Activated naive CD4-positive, alpha-beta T cell treated with anti-CD3 and anti-CD28 coated beads for 36 hours (primary cell): ENCODE data around the gene ASXL2. TPM values are rescaled to one million over a fixed set of nuclear protein-coding genes. Genes with fewer than 3 reads are reported as not detected.
"Not testable (repeated sequence)": the region's sequence is repeated elsewhere in the genome, so short reads cannot be mapped to it uniquely, and the experiment has no call there.

Source experiments
- CTCF ChIA-PET: fragments of 350-600 bp; sonication (Branson Sonifier 250); formaldehyde crosslinking; loops from one replicate; lab custom pipeline; 2021; ENCODE audit warnings: antibody characterized with exemption; lab: Charles Lee
- DNase-seq: peaks from one replicate; pipeline ENCODE4 v3.0.0-alpha.2; 2020
- H3K27ac Mint-ChIP-seq: one replicate; pipeline ENCODE4 v1.8.0; 2021; ENCODE audit warnings: mild to moderate bottlenecking, mixed read lengths
- H3K27me3 Mint-ChIP-seq: one replicate; pipeline ENCODE4 v1.8.0; 2021; ENCODE audit warnings: low read depth, mixed read lengths
- H3K36me3 Mint-ChIP-seq: one replicate; pipeline ENCODE4 v1.8.0; 2021; ENCODE audit warnings: low read depth, mixed read lengths
- H3K4me1 Mint-ChIP-seq: one replicate; pipeline ENCODE4 v1.8.0; 2021; ENCODE audit warnings: low read depth, mixed read lengths
- H3K4me3 Mint-ChIP-seq: one replicate; pipeline ENCODE4 v1.8.0; 2021; ENCODE audit warnings: mild to moderate bottlenecking, moderate library complexity, mixed read lengths
- H3K9me3 Mint-ChIP-seq: one replicate; pipeline ENCODE4 v1.8.0; 2021; ENCODE audit warnings: mixed read lengths
- intact Hi-C: fragments of 100-400 bp; cut with micrococcal nuclease; formaldehyde crosslinking; loops from one replicate; pipeline ENCODE4 v1.15.1; 2023
- total RNA-seq, 2 experiments: library from RNA; stranded (reverse); gene quantifications; one replicate each; pipeline ENCODE4 v1.2.3, GENCODE V29; 2021

Gene ASXL2
- total RNA-seq, 2 experiments from 2014 or later: 25.2 to 29.1 TPM

GRCh38 chr2:25909574-25909973 lies 31.3 kb upstream of the ASXL2 start:
- H3K4me1 Mint-ChIP-seq, H3K9me3 Mint-ChIP-seq, H3K36me3 Mint-ChIP-seq, DNase-seq, H3K27ac Mint-ChIP-seq, intact Hi-C loops, H3K4me3 Mint-ChIP-seq, H3K27me3 Mint-ChIP-seq: not testable (repeated sequence)
- CTCF ChIA-PET: interaction anchor here (1.0 kb wide), 1 partner anchor 57 kb away, joined by 3 read pairs; no protein-coding TSS in a partner anchor

GRCh38 chr2:25905126-25905525 lies 26.8 kb upstream of the ASXL2 start:
- Mint-ChIP-seq H3K4me3 (no peak overlapping the region), H3K9me3 (no peaks in the 10 kb centered on the region), H3K27me3 (no peaks in the 10 kb centered on the region), H3K4me1 (no peaks in the 10 kb centered on the region), H3K27ac (no peak overlapping the region), H3K36me3 (no peaks in the 10 kb centered on the region)
- CTCF ChIA-PET: no interaction called here
- DNase-seq: no peak
- intact Hi-C loops: no loop called here

DNA sequence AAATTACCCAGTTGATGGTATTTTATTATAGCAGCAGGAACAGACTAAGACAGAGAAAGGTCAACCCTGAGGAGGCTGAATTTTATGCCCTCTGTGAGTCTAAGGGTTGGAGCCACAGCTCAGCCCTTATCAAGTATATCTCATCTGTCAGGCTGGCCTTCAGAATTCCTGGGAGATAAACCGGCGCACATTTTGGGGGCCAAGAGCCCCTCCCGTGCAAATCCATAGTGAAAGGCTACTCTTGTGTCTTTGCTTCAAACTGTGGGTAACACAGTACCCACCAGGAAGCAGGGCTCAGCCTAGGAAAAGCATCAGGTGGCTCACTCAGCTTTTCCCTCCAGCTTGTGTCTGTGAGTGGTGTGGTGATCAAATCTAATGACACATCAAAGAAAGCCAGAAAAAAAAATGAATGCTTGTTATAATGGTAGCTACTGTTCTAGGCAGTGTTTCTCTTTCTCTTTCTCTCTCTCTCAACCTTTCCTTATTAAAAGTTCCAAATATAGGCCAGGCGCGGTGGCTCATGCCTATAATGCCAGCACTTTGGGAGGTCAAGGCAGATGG lies 25.0 kb upstream of the ASXL2 start:
- intact Hi-C loops: no loop called here
- Mint-ChIP-seq H3K27ac (no peak overlapping the region), H3K9me3 (no peaks in the 10 kb centered on the region), H3K4me1 (no peaks in the 10 kb centered on the region), H3K36me3 (no peaks in the 10 kb centered on the region), H3K27me3 (no peaks in the 10 kb centered on the region), H3K4me3 (no peak overlapping the region)
- no peak for DNase-seq
- CTCF ChIA-PET: interaction anchor here (0.6 kb wide), 1 partner anchor 13 kb away, joined by 3 read pairs; no protein-coding TSS in a partner anchor

DNA sequence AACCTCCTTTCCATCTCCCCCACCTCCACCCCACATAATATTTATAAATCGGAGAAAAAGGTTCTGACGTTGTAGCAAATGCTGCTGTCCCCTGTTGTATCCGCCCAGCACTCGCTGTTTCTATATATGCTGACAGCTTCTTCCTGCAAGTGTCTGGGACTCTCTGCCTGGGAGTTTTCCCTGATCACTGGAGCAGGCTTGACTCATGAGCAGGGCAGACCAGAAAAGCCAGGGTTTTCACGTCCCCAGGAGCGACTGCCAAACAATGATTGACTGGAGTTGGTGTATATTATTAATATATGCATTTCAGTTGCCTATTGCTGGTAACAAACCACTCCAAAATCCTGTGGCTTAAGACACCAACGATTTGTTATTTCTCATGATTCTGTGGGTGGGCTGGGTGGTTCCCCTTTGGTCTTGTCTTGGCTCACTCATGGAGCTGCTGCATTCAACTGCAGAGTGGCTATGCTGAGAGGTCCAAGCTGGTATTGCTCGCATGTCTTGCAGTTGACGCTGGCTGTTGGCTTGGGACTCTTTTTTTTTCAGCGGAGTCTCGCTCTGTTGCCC lies 21.2 kb upstream of the ASXL2 start:
- no peak overlapping the region for H3K27ac Mint-ChIP-seq
- DNase-seq: no peak
- no peaks in the 10 kb centered on the region for H3K9me3 Mint-ChIP-seq
- H3K27me3 Mint-ChIP-seq: no peaks in the 10 kb centered on the region
- H3K4me1 Mint-ChIP-seq: no peaks in the 10 kb centered on the region
- CTCF ChIA-PET: no interaction called here
- intact Hi-C loops: no loop called here
- no peaks in the 10 kb centered on the region for H3K36me3 Mint-ChIP-seq
- no peak overlapping the region for H3K4me3 Mint-ChIP-seq

DNA sequence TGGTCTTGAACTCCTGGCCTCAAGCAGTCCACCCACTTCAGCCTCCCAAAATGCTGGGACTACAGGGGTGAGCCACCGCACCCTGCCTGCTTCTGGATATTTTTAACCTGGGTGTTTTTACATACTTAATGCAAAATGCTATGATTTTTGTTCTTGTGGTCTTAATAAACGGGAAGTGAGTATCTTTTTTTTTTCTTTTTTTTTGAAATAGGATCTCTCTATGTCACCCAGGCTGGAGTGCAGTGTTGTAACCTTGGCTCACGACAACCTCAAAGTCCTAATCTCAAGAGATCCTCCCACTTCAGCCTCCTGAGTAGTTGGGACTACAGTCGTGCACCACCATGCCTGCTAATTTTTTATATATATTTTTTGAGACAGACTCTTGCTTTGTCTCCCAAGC lies 19.2 kb upstream of the ASXL2 start:
- intact Hi-C loops: no loop called here
- DNase-seq: no peak
- Mint-ChIP-seq H3K36me3 (no peaks in the 10 kb centered on the region), H3K9me3 (no peaks in the 10 kb centered on the region), H3K4me1 (no peaks in the 10 kb centered on the region), H3K27ac (no peak overlapping the region), H3K27me3 (no peaks in the 10 kb centered on the region), H3K4me3 (no peak overlapping the region)
- CTCF ChIA-PET: no interaction called here

GRCh38 chr2:25896308-25896707 lies 18.0 kb upstream of the ASXL2 start:
- H3K4me1 Mint-ChIP-seq, H3K27ac Mint-ChIP-seq, intact Hi-C loops, H3K4me3 Mint-ChIP-seq, H3K9me3 Mint-ChIP-seq, H3K27me3 Mint-ChIP-seq, DNase-seq, H3K36me3 Mint-ChIP-seq: not testable (repeated sequence)
- CTCF ChIA-PET: interaction anchor here (0.6 to 0.7 kb wide), 2 partner anchors 11 to 182 kb away, joined by 3 to 4 read pairs; no protein-coding TSS in a partner anchor

DNA sequence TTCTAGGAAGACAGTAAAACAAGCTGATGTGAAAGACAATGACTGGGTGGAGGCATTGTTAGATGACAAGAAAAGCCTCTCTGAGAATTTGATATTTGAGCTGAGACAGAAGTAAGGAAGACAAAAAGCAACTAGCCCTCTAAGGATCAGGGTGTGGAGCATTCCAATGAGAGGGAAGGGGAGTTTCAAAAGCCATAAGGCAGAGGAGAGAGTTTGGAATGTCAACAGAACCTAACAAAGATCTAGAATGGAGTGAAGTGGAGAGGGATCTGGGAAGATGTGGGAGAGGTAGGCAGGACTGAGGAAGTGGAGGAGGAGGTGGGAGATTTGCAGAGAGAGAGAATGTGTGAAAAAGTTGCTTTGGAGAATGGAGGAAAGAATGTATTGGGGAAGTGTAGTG lies 17.3 kb upstream of the ASXL2 start:
- H3K9me3 Mint-ChIP-seq: no peaks in the 10 kb centered on the region
- no peaks in the 10 kb centered on the region for H3K4me1 Mint-ChIP-seq
- H3K27ac Mint-ChIP-seq: no peak overlapping the region
- H3K36me3 Mint-ChIP-seq: no peaks in the 10 kb centered on the region
- intact Hi-C loops: no loop called here
- no peak overlapping the region for H3K4me3 Mint-ChIP-seq
- no peak for DNase-seq
- CTCF ChIA-PET: interaction anchor here (0.6 to 1.2 kb wide), 3 partner anchors 11 to 182 kb away, joined by 3 to 4 read pairs (median 3); no protein-coding TSS in a partner anchor
- no peaks in the 10 kb centered on the region for H3K27me3 Mint-ChIP-seq

DNA sequence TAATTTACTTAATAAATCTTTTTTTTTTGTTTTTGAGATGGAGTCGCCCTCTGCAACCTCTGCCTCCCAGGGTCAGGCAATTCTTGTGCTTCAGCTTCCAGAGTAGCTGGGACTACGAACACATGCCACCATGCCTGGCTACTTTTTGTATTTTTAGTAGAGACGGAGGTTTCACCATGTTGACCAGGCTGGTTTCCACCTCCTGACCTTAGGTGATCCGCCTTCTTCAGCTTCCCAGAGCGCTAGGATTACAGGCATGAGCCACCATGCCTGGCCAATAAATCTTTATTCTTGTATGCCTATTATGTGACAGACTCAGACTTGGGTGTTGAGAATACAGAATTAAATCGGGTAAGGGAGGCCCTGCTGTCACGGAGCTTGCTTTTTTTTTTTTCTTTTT lies 16.7 kb upstream of the ASXL2 start:
- DNase-seq: no peak
- Mint-ChIP-seq H3K4me1 (no peaks in the 10 kb centered on the region), H3K9me3 (no peaks in the 10 kb centered on the region), H3K4me3 (no peak overlapping the region), H3K36me3 (no peaks in the 10 kb centered on the region), H3K27me3 (no peaks in the 10 kb centered on the region), H3K27ac (no peak overlapping the region)
- CTCF ChIA-PET: interaction anchor here (0.5 to 1.2 kb wide), 2 partner anchors 62 to 153 kb away, joined by 3 read pairs; no protein-coding TSS in a partner anchor
- intact Hi-C loops: no loop called here

DNA sequence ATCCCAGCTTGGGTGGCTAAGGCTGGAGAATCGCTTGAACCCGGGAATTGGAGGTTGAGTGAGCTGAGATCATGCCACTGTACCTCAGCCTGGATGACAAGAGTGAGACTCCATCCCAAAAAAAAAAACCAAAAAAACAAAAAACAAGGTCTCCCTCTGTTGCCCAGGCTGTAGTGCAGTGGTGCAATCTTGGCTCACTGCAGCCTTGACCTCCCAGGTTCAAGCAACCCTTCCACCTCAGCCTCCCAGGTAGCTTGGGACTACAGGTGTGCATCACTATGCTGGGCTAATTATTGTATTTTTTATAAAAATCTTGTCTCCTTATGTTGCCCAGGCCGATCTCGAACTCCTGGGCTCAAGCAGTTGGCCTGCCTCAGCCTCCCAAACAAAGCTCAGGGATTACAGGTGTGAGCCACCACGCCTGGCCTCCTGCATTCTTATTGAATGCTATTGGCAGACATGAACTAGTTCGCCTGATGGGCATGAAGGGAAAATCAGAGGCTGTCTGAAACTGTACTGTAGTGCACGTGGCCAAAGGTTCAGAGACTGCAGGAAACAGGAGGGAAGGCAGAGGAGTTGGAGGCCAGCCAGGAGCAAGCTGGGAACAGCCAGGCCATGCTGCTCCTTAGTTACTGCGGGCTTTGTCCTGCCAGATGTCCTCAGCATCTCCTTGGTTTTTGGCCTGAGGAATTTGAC lies 16.0 kb upstream of the ASXL2 start:
- intact Hi-C loops: no loop called here
- CTCF ChIA-PET: no interaction called here
- Mint-ChIP-seq H3K4me1 (no peaks in the 10 kb centered on the region), H3K27ac (no peak overlapping the region), H3K4me3 (no peak overlapping the region), H3K36me3 (no peaks in the 10 kb centered on the region), H3K27me3 (no peaks in the 10 kb centered on the region), H3K9me3 (no peaks in the 10 kb centered on the region)
- no peak for DNase-seq

- CTCF ChIA-PET: interaction anchor here (0.7 kb wide), 1 partner anchor 25 kb away, joined by 5 read pairs; no protein-coding TSS in a partner anchor
- no peak for DNase-seq
- intact Hi-C loops: no loop called here
- Mint-ChIP-seq H3K27me3 (no peaks in the 10 kb centered on the region), H3K4me3 (no peak overlapping the region), H3K36me3 (no peaks in the 10 kb centered on the region), H3K4me1 (no peaks in the 10 kb centered on the region), H3K9me3 (no peaks in the 10 kb centered on the region), H3K27ac (no peak overlapping the region)
Observed at GRCh38 chr2:25891672-25892071, 13.4 kb upstream of the ASXL2 start.

DNA sequence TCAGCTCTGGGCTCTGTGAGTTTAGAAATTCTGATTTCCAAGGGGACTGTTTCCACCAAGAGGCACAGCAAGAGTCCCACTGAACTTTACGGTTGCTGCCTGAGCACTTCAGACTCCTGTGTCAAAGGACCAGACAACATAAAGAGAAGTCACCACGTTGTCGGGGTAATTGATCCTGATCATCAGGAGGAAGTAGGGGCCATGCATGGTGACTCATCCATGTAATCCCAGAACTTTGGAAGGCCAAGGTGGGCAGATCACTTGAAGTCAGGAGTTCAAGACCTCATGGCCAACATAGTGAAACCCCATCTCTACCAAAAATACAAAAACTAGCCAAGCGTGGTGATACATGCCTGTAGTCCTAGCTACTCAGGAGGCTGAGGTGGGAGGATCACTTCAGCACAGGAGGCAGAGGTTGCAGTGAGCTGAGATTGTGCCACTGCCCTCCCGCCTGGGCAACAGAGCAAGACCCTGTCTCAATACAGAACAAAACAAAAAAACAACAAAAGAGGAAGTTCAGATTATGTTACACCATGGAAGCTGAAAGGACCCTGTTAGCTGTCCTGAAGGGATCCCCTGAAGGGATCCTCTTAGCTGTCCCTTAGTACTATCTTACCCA lies 9.4 kb upstream of the ASXL2 start:
- Mint-ChIP-seq H3K36me3 (no peaks in the 10 kb centered on the region), H3K9me3 (no peaks in the 10 kb centered on the region), H3K4me1 (no peaks in the 10 kb centered on the region), H3K27ac (no peak overlapping the region), H3K27me3 (no peaks in the 10 kb centered on the region), H3K4me3 (no peak overlapping the region)
- CTCF ChIA-PET: no interaction called here
- no peak for DNase-seq
- intact Hi-C loops: no loop called here

- CTCF ChIA-PET: no interaction called here
- Mint-ChIP-seq H3K27me3 (no peaks in the 10 kb centered on the region), H3K9me3 (no peaks in the 10 kb centered on the region), H3K27ac (no peak overlapping the region), H3K4me3 (no peak overlapping the region), H3K36me3 (no peaks in the 10 kb centered on the region), H3K4me1 (peaks cover 2% of the 10 kb centered on the region)
- intact Hi-C loops: no loop called here
- no peak for DNase-seq
Observed at GRCh38 chr2:25885933-25886332, 7.6 kb upstream of the ASXL2 start.
